ENCODE measurements around the gene CCPG1.

The CCPG1 gene

DNA sequence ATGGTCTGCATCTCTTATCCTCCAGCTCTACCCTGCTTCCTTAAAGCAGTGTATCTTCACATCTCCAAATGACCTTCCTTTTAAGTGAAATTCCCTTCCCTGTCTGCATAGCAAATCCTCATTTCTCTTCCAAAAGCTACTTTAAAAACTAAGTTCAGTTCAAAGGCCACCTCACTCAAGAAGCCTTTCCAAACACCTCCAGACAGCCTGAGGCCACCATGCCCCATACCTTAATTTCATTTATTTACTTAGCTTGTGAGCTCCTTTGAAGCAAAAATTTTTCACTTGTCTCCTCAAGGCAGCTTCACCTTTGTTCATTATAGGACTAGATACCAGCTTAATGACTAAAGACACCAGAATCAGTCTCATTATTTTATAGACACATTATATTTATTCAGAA lies 49.7 kb downstream of the CCPG1 start:
- Histone ChIP-seq H3K4me1 (ENCODE audit: control insufficient read depth, low read depth, low read length) (no peaks in the 10 kb centered on the region), H4K8ac (ENCODE audit: low read depth, low read length) (no peak overlapping the region), H3K23ac (ENCODE audit: low read length) (no peak overlapping the region), H3K79me1 (ENCODE audit: low read length) (no peaks in the 10 kb centered on the region), H3K36me3 (ENCODE audit: control insufficient read depth, insufficient read depth, low read length) (no peaks in the 10 kb centered on the region), H3K27me3 (ENCODE audit: insufficient read depth, low read length, poor library complexity) (no peaks in the 10 kb centered on the region), H3K27ac (ENCODE audit: low read depth, low read length) (no peak overlapping the region), H2BK5ac (ENCODE audit: low read length) (no peak overlapping the region), H3K4ac (ENCODE audit: low read depth, low read length) (no peak overlapping the region), H3K18ac (ENCODE audit: low read length) (no peak overlapping the region), H3K4me3 (ENCODE audit: low read length) (no peak overlapping the region), H2BK120ac (ENCODE audit: low read depth, low read length) (no peak overlapping the region), H3K79me2 (ENCODE audit: control insufficient read depth, insufficient read depth, low read length) (no peaks in the 10 kb centered on the region), H3K56ac (ENCODE audit: low read length) (no peak overlapping the region), H4K5ac (ENCODE audit: low read length) (no peak overlapping the region), H2BK15ac (replicated peaks; ENCODE audit: low read depth) (no peak overlapping the region), H3K4me2 (ENCODE audit: low read length) (no peak overlapping the region), H2AK5ac (ENCODE audit: low read length) (no peak overlapping the region), H3K9ac (ENCODE audit: low read length) (no peak overlapping the region)
- no peak for DNase-seq

DNA sequence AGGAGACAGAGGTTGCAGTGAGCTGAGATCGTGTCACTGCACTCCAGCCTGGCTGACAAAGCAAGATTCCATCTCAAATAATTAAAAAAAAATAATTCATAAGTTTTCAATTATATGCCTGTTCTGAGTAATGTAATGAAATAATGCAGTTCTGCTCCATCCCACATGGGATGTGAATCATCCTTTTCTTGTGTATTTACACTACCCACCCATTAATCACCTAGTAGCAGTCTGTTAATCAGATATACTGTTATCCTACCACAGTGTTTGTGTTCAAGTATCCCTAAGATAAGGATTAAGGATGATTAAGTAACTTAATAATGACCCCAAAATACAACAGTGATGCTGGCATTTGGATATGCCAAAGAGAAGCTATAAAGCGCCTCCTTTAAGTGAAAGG lies 50.4 kb downstream of the CCPG1 start:
- Histone ChIP-seq H3K27me3 (ENCODE audit: insufficient read depth, low read length, poor library complexity) (no peaks in the 10 kb centered on the region), H3K79me1 (ENCODE audit: low read length) (no peaks in the 10 kb centered on the region), H3K23ac (ENCODE audit: low read length) (no peak overlapping the region), H2BK120ac (ENCODE audit: low read depth, low read length) (no peak overlapping the region), H3K9ac (ENCODE audit: low read length) (no peak overlapping the region), H2AK5ac (ENCODE audit: low read length) (no peak overlapping the region), H3K18ac (ENCODE audit: low read length) (no peak overlapping the region), H3K4me3 (ENCODE audit: low read length) (no peak overlapping the region), H3K79me2 (ENCODE audit: control insufficient read depth, insufficient read depth, low read length) (no peaks in the 10 kb centered on the region), H3K56ac (ENCODE audit: low read length) (no peak overlapping the region), H3K4me2 (ENCODE audit: low read length) (no peak overlapping the region), H3K36me3 (ENCODE audit: control insufficient read depth, insufficient read depth, low read length) (no peaks in the 10 kb centered on the region), H2BK5ac (ENCODE audit: low read length) (no peak overlapping the region), H2BK15ac (replicated peaks; ENCODE audit: low read depth) (no peak overlapping the region), H4K5ac (ENCODE audit: low read length) (no peak overlapping the region), H3K27ac (ENCODE audit: low read depth, low read length) (no peak overlapping the region), H3K4me1 (ENCODE audit: control insufficient read depth, low read depth, low read length) (no peaks in the 10 kb centered on the region), H4K8ac (ENCODE audit: low read depth, low read length) (no peak overlapping the region), H3K4ac (ENCODE audit: low read depth, low read length) (no peak overlapping the region)
- DNase-seq: no peak
- WGBS (ENCODE audit: extremely low coverage, insufficient coverage, low lambda C conversion rate): no CpG with 5 or more reads among the region's 2 CpGs

DNA sequence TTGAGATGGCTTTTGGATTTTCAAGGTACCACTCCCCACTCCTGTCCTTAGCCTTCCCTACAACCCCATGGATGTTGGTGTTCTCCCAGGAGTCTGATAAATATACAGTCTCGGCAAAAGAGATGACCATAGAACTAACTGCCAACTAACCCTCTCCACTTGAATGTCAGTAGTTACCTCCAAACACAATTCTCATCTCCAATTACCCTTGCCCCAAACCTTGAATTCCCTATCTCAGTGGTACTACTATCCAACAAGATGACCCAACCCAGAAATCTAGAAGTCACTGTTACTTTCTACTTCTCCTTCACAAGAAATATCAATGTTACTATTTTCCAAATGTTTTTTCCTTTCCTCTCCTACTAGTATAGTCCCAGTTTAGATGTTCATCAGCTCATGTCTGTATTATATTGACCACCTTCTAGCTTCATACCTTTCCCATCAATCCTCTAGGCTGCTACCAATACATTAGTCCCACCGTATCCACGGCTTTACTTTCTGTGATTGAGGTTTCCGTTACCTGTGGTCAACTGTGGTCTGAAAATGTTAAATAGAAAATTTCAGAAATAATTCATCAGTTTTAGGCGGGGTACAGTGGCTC lies 51.1 kb downstream of the CCPG1 start:
- Histone ChIP-seq H2BK15ac (replicated peaks; ENCODE audit: low read depth) (no peak overlapping the region), H3K56ac (ENCODE audit: low read length) (no peak overlapping the region), H3K27me3 (ENCODE audit: insufficient read depth, low read length, poor library complexity) (no peaks in the 10 kb centered on the region), H3K4me2 (ENCODE audit: low read length) (no peak overlapping the region), H2AK5ac (ENCODE audit: low read length) (no peak overlapping the region), H3K4me3 (ENCODE audit: low read length) (no peak overlapping the region), H3K9ac (ENCODE audit: low read length) (no peak overlapping the region), H3K27ac (ENCODE audit: low read depth, low read length) (no peak overlapping the region), H3K4me1 (ENCODE audit: control insufficient read depth, low read depth, low read length) (no peaks in the 10 kb centered on the region), H2BK5ac (ENCODE audit: low read length) (no peak overlapping the region), H3K4ac (ENCODE audit: low read depth, low read length) (no peak overlapping the region), H2BK120ac (ENCODE audit: low read depth, low read length) (no peak overlapping the region), H4K8ac (ENCODE audit: low read depth, low read length) (no peak overlapping the region), H3K79me1 (ENCODE audit: low read length) (no peaks in the 10 kb centered on the region), H3K18ac (ENCODE audit: low read length) (no peak overlapping the region), H4K5ac (ENCODE audit: low read length) (no peak overlapping the region), H3K79me2 (ENCODE audit: control insufficient read depth, insufficient read depth, low read length) (no peaks in the 10 kb centered on the region), H3K23ac (ENCODE audit: low read length) (no peak overlapping the region), H3K36me3 (ENCODE audit: control insufficient read depth, insufficient read depth, low read length) (no peaks in the 10 kb centered on the region)
- WGBS (ENCODE audit: extremely low coverage, insufficient coverage, low lambda C conversion rate): no CpG with 5 or more reads among the region's 5 CpGs
- DNase-seq: no peak

DNA sequence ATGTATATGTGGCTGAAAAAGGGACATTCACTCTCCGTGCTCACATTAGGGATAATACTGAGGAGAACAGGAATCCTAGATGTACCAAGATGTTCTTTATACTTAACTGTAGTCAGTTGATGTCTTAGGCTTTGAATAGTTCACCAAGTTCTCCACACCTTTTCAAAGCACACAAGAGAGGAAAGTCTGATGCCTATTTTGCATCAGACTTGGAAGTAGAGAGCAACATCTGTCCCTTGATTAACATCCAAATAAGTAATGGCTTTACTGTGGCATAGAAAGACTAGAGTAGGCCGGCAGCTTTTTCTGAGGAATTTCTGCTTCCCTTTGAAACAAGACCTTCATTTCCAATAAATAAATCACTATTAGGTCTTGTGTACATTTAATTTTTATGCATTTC lies 55.1 kb downstream of the CCPG1 start:
- WGBS (ENCODE audit: extremely low coverage, insufficient coverage, low lambda C conversion rate): no CpG with 5 or more reads among the region's 2 CpGs
- H3K18ac ChIP-seq (ENCODE audit: low read length): no peak overlapping the region
- H3K9ac ChIP-seq (ENCODE audit: low read length): no peak overlapping the region
- H3K36me3 ChIP-seq (ENCODE audit: control insufficient read depth, insufficient read depth, low read length): no peaks in the 10 kb centered on the region
- H3K56ac ChIP-seq (ENCODE audit: low read length): no peak overlapping the region
- H2AK5ac ChIP-seq (ENCODE audit: low read length): no peak overlapping the region
- no peaks in the 10 kb centered on the region for H3K4me1 ChIP-seq (ENCODE audit: control insufficient read depth, low read depth, low read length)
- H3K23ac ChIP-seq (ENCODE audit: low read length): no peak overlapping the region
- no peak overlapping the region for H3K27ac ChIP-seq (ENCODE audit: low read depth, low read length)
- H2BK15ac ChIP-seq (replicated peaks; ENCODE audit: low read depth): no peak overlapping the region
- H3K27me3 ChIP-seq (ENCODE audit: insufficient read depth, low read length, poor library complexity): no peaks in the 10 kb centered on the region
- H3K4ac ChIP-seq (ENCODE audit: low read depth, low read length): no peak overlapping the region
- H3K79me2 ChIP-seq (ENCODE audit: control insufficient read depth, insufficient read depth, low read length): no peaks in the 10 kb centered on the region
- no peak for DNase-seq
- no peak overlapping the region for H3K4me3 ChIP-seq (ENCODE audit: low read length)
- H3K4me2 ChIP-seq (ENCODE audit: low read length): no peak overlapping the region
- H2BK120ac ChIP-seq (ENCODE audit: low read depth, low read length): no peak overlapping the region
- H4K8ac ChIP-seq (ENCODE audit: low read depth, low read length): no peak overlapping the region
- no peak overlapping the region for H2BK5ac ChIP-seq (ENCODE audit: low read length)
- no peaks in the 10 kb centered on the region for H3K79me1 ChIP-seq (ENCODE audit: low read length)
- no peak overlapping the region for H4K5ac ChIP-seq (ENCODE audit: low read length)

DNA sequence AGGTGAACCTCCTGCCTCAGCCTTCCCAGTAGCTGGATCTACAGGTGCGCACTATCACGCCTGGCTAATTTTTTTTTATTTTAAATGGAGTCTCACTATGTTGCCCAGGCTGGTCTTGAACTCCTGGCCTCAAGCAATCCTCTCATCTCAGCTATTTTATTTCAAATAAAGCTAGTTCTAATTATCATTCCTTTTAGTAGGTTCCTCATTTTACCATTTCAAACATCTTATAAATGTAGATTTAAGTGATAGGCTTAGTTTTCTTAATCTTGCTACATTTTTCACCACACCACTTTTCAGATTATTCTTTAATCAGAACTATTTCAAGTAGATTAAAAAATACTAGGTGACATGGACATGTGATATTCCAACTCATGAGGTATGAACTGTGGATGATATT lies 58.9 kb downstream of the CCPG1 start:
- Histone ChIP-seq H3K79me1 (ENCODE audit: low read length) (no peaks in the 10 kb centered on the region), H3K18ac (ENCODE audit: low read length) (no peak overlapping the region), H3K9ac (ENCODE audit: low read length) (no peak overlapping the region), H3K27ac (ENCODE audit: low read depth, low read length) (no peak overlapping the region), H3K4me1 (ENCODE audit: control insufficient read depth, low read depth, low read length) (peaks cover under 1% of the 10 kb centered on the region), H2BK120ac (ENCODE audit: low read depth, low read length) (no peak overlapping the region), H3K4me2 (ENCODE audit: low read length) (no peak overlapping the region), H3K4ac (ENCODE audit: low read depth, low read length) (no peak overlapping the region), H3K27me3 (ENCODE audit: insufficient read depth, low read length, poor library complexity) (no peaks in the 10 kb centered on the region), H3K79me2 (ENCODE audit: control insufficient read depth, insufficient read depth, low read length) (no peaks in the 10 kb centered on the region), H2AK5ac (ENCODE audit: low read length) (no peak overlapping the region), H3K36me3 (ENCODE audit: control insufficient read depth, insufficient read depth, low read length) (no peaks in the 10 kb centered on the region), H4K8ac (ENCODE audit: low read depth, low read length) (no peak overlapping the region), H3K23ac (ENCODE audit: low read length) (no peak overlapping the region), H2BK15ac (replicated peaks; ENCODE audit: low read depth) (no peak overlapping the region), H3K56ac (ENCODE audit: low read length) (no peak overlapping the region), H2BK5ac (ENCODE audit: low read length) (no peak overlapping the region), H4K5ac (ENCODE audit: low read length) (no peak overlapping the region), H3K4me3 (ENCODE audit: low read length) (no peak overlapping the region)
- WGBS (ENCODE audit: extremely low coverage, insufficient coverage, low lambda C conversion rate): no CpG with 5 or more reads among the region's 2 CpGs
- no peak for DNase-seq

DNA sequence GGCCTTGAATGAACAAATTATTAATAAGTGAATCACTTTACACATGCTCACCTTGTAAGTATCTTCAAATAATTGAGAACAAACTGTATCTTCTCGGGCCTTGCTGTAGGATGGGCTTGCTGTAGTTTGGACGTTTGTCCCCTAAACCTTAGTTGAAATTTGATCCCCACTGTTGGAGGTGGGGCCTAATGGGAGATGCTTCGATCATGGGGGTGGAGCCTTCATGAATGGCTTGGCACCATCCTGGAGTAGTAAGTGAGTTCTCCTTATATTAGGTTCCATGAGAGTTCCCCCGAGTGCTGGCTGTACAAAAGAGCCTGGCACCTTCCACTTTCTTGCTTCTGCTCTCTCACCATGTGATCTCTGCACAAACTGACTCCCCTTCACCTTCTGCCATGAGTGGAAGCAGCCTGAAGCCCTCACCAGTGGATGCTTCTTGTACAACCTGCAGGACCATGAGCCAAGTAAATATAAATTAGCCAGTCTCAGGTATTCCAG lies 59.8 kb downstream of the CCPG1 start:
- H3K4me2 ChIP-seq (ENCODE audit: low read length): no peak overlapping the region
- no peak overlapping the region for H3K27ac ChIP-seq (ENCODE audit: low read depth, low read length)
- WGBS (ENCODE audit: extremely low coverage, insufficient coverage, low lambda C conversion rate): no CpG with 5 or more reads among the region's 4 CpGs

More for the DNA sequence above, 59.8 kb downstream of the CCPG1 start:
- H3K79me2 ChIP-seq (ENCODE audit: control insufficient read depth, insufficient read depth, low read length): no peaks in the 10 kb centered on the region
- H3K36me3 ChIP-seq (ENCODE audit: control insufficient read depth, insufficient read depth, low read length): no peaks in the 10 kb centered on the region
- H3K79me1 ChIP-seq (ENCODE audit: low read length): no peaks in the 10 kb centered on the region
- no peak overlapping the region for H3K23ac ChIP-seq (ENCODE audit: low read length)
- no peak overlapping the region for H2BK120ac ChIP-seq (ENCODE audit: low read depth, low read length)
- H3K4me1 ChIP-seq (ENCODE audit: control insufficient read depth, low read depth, low read length): peaks cover 3% of the 10 kb centered on the region
- no peak overlapping the region for H2BK15ac ChIP-seq (replicated peaks; ENCODE audit: low read depth)
- H2BK5ac ChIP-seq (ENCODE audit: low read length): no peak overlapping the region
- no peak overlapping the region for H3K4ac ChIP-seq (ENCODE audit: low read depth, low read length)
- no peak overlapping the region for H3K18ac ChIP-seq (ENCODE audit: low read length)
- H4K5ac ChIP-seq (ENCODE audit: low read length): no peak overlapping the region
- H3K27me3 ChIP-seq (ENCODE audit: insufficient read depth, low read length, poor library complexity): no peaks in the 10 kb centered on the region
- DNase-seq: peak; percentile 31
- no peak overlapping the region for H2AK5ac ChIP-seq (ENCODE audit: low read length)
- no peak overlapping the region for H3K56ac ChIP-seq (ENCODE audit: low read length)
- no peak overlapping the region for H3K4me3 ChIP-seq (ENCODE audit: low read length)
- no peak overlapping the region for H4K8ac ChIP-seq (ENCODE audit: low read depth, low read length)
- no peak overlapping the region for H3K9ac ChIP-seq (ENCODE audit: low read length)
